Astrocyte of the spinal cord (primary cell): ENCODE data around the gene ASCL2.

Source experiments
- DNase-seq: peaks from one replicate; pipeline ENCODE4 v3.0.0; 2011; ENCODE audit warnings: low read depth, low spot score
- H3K4me3 ChIP-seq: 2 replicates; pipeline ENCODE4 v1.5.1; 2011; ENCODE audit warnings: low read depth, mild to moderate bottlenecking, low read length, moderate library complexity
- in situ Hi-C: cut with HindIII; loops from 2 replicates; pipeline ENCODE4 v1.10.0; 2017; ENCODE audit warnings: low sequenced_read_pairs
- TF ChIP-seq, protein P1 (sequence below): IDR thresholded peaks from 2 replicates; pipeline ENCODE4 v1.5.1; 2012; ENCODE audit warnings: low read depth, mild to moderate bottlenecking, low read length, inconsistent platforms

ASCL2 gene

DNA sequence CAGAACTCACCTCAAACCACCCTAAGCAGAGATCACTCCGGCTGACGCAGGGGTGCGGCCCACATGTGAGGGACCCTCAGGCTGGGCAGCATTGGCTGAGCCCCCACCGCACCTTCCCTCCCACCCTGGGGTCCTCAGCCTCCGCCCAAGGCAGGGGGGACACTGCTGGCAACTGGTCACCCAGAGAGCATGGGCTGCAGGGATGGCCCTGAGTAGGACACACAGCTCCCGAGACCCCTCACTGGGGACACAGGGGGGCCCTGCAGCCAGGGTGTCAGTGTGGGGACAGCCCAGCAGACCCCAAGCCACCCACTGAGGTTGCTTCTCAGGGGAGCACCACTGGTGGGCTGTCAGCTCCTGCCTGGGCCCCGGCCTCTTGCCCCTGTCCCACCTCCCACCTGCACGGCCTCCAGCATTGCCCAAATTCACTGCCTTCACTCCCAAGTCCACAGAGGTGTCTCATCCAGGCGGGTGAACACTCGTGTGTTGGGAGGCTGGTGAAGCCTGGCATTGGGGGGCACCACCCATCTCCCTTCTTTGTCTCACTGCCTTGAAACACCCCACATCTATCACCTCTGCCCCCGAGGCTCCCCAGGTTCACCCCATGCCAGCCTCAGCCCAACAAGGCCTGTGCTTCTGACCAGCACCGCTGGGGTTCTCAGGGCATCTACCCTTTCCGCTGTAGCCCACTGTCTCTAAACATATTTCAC is 26.7 kb upstream of the ASCL2 start:
- in situ Hi-C loops, result no loop called here
- no peak overlapping the region for H3K4me3 ChIP-seq
- DNase-seq, result no peak
- TF ChIP-seq, protein P1, sequence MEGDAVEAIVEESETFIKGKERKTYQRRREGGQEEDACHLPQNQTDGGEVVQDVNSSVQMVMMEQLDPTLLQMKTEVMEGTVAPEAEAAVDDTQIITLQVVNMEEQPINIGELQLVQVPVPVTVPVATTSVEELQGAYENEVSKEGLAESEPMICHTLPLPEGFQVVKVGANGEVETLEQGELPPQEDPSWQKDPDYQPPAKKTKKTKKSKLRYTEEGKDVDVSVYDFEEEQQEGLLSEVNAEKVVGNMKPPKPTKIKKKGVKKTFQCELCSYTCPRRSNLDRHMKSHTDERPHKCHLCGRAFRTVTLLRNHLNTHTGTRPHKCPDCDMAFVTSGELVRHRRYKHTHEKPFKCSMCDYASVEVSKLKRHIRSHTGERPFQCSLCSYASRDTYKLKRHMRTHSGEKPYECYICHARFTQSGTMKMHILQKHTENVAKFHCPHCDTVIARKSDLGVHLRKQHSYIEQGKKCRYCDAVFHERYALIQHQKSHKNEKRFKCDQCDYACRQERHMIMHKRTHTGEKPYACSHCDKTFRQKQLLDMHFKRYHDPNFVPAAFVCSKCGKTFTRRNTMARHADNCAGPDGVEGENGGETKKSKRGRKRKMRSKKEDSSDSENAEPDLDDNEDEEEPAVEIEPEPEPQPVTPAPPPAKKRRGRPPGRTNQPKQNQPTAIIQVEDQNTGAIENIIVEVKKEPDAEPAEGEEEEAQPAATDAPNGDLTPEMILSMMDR, result no peak

DNA sequence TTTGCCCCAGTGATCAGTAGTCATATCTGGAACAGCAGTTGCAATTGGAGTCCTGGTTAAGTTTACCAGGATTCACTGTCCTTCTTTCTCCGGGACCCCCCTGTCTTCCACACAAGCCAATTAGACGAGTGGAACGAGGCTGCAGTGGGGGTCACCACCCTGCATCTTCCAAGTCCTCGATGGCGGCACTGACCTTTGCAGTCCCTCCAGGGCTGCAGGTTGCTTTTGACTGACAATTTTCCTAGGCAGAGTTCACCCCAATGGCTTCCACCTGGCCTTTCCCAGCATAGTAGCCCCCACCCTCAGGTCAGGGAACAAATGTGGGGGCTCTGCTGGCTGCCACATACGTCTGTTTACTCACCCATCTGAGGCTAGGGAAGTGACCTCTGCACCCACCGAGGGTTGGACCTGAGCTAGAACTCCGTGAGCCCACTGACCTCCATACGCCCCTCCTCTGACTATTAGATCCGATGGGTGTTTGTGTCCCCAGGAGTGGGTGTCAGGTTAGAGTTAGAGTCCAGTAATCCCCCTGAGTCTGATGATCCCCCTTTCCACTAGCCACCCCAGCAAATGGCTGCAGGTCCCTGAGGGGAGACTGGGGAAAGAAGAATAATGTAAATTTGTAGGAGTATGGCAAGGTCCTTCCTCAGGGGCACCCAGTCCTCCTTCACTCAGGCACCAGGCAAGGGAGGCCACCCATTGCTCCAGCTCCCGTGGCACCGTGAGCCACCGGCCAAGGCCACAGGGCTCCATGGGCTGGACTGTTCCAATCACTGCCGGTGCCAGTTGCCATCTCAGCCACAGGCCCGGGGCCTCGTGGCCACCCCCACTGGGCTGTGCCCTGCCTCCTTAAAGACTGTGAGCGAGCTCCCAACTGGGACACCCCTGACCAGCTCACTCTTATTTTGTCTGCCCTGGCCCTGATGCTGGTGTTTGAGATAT is 25.9 kb upstream of the ASCL2 start:
- in situ Hi-C loops, result no loop called here
- TF ChIP-seq, protein P1, result no peak
- H3K4me3 ChIP-seq, result no peak overlapping the region
- no peak for DNase-seq

DNA sequence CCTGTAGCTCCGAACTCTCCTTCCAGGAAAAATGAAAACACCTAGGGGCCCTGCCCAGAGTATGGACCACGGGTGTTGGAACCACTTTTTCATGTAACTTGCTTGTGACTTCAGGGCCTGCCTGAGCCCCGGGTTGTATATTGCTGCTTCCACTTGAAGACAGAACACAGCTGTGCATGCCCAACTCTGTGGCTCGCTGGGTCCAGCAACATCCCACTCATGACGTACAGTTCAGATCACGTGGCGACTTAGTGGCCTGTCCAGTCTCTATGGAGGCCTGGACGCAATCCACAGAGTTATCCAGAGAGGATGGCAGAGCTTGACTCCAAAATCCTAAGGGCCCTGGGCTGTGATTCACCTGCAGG is 24.5 kb upstream of the ASCL2 start:
- TF ChIP-seq, protein P1, result no peak
- DNase-seq, result no peak
- no peak overlapping the region for H3K4me3 ChIP-seq
- in situ Hi-C loops, result no loop called here

DNA sequence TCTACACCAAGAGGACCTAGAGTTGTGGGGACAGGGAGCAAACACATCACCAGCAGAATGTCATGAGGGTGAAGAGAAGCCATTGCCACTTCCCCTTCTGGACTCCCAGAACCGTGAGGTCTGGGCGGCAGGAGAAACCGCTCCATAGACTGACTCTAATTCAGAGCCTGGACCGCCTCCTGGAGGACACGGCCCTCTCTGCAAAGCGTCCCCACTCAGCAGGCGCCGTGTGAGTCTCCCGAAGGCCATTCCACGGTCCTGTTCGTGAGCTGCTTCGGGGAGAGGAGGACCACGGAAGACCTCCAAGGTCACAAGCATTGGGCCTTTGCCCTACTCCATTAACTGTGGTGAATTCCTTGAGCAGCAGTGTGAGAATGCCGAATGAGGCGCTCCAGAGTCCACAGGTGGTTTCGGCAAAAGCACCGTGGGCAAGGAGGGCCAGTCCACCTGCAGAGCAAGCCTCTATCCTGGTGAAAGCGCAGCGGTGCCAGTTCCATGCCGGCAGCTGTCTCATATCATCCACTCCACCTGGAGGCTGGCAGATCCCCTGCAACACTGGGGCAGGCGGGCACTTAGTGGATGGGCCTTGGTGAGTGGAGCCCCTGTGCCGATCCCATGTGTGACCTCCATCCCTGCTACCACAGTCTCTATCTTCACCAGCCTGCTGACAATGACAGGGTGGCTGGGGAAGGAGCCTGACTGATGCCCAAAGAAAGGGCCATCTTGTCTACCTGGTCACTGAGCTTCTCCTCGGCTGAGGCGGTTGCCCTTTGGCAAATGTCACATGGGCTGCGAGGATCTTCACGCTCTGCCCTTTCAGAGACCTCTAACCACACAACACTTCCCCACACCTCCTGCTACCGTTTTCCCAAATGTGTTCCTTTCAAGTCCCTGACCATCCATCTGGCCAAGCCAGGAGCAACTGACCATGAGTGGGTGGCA is 23.9 kb upstream of the ASCL2 start:
- H3K4me3 ChIP-seq, result no peak overlapping the region
- DNase-seq, result no peak
- in situ Hi-C loops, result no loop called here
- TF ChIP-seq, protein P1, result no peak

DNA sequence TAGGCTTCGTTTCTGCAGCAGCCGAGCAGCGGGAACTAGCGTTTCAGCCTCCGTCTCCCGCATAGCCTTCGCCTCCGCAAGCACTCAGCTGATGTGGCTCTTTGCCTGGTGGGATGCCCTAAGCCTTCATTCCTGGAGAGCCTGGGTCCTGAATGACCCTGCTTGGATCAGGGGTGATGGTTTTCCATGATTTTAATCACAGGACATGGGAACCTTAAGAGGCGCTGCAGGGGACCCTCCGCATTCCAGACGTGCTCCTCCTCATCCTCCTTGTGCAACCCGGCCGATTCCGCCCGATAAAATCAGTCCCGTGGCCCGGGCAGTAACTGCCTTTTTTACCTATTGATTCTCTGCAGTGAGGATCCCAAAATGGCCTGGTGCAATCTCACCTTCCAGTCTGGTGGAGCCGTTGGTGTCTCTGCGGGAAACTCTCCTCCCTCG is 23.2 kb upstream of the ASCL2 start:
- H3K4me3 ChIP-seq, result no peak overlapping the region
- in situ Hi-C loops, result no loop called here
- DNase-seq, result no peak
- TF ChIP-seq, protein P1, result no peak

DNA sequence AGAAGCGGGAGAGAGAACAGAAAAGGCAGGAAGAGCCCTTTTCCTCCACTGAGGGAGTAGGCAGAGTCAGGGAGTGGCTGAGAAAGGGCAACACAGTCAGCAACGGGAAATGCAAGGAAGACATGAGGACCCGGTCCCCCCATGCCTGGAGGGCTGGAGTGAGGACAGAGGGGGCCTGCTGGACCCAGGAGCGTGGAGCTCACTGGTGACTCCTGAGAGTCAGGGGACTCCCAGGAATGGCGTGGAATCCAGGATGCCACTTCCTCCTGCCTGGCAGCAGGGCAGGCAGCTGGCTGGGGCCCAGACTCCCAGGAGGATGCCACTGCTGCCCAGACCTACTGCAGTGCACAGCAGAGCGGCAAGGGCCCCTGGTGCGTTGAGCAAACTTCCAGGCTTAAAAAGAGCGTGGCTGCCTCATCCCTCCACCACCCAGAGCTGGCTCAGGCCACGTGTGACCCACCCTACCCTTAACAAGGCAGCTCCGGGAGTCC is 20.0 kb upstream of the ASCL2 start:
- DNase-seq, result no peak
- in situ Hi-C loops, result no loop called here
- TF ChIP-seq, protein P1, result no peak
- no peak overlapping the region for H3K4me3 ChIP-seq
